Activated naive CD4-positive, alpha-beta T cell treated with Interleukin-2 at 50 U/mL for 16 hours (primary cell): ENCODE results near the gene GH1.
"Not testable (repeated sequence)": the region's sequence is repeated elsewhere in the genome, so short reads cannot be mapped to it uniquely, and the experiment has no call there.

Experiments used
- DNase-seq: peaks from one replicate; pipeline ENCODE4 v3.0.0-alpha.2; 2020

Gene GH1

DNA sequence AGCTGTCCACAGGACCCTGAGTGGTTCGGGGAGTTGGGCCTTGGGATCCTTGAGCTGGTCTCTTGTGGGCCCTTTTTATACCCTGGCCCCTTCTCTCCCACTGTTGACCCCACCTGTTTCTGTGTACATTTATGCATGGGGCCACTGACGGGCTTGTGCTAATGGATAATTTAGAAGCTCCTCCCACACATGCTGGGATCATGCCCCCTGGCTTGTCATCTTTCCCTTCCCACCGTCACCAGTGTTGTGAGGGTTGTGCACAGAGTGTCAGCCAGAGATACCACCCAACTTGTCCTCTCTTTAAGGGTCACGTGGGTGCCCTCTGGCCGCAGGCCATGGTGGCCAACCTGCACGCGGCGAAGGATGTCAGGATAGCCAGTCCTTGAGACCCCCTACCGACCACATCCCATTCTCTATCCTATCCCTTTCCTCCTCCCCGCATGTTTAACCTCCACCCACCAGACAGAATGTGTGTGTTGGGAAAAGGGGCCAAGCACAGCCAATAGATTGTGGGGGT lies at the start of gene GH1:
Gene GH1 (minus strand): TSS at position 51 of the 517 bp plus-strand sequence. CDS start 63 bp downstream, outside the sequence.
- not testable (repeated sequence) for DNase-seq

DNA sequence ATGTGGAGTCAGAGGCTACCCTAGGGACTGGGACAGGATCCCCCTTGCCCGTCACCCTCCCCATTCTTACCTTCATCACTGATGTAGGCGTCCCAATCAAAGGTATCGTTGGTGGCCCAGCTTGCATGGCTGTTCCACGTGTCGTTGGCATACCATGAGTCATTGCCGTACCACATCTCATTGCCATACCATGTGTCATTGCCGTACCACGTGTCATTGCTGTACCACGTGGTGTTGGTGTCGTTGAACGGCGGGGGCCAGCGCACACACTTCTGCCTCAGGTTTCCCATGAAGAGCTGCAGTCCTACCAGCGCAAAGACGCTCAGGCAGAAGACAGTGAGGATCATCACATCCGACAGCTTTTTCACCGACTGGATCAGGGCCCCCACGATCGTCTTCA lies 49.3 kb upstream of the GH1 start:
- DNase-seq: peak; percentile 39

DNA sequence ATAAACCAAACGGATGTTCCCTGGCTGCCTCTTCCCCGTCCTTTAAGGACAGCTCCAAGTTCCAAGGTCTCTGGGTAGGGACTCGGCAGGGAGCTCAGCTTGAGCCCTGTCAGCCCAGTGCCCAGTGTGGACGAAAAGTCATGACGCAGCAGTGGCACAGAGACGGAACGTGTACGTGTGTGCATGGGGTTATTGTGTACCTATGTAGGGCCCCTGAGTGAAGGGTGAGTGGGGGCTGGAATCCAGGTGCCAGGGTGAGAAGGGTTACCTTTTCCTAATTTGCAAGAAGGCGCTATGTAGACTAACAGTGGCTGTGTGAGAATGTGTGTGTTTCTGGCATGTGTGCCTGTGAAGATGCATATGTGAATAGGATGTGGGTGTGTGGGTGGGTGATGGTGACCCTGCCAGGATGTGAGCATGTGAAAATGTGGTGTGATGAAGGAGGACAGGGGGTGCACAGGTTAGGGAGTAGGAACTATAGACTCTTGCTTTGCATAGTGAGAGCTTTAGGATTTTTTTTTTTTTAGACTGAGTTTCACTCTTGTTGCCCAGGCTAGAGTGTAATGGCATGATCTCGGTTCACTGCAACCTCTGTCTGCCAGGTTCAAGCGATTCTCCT lies 48.1 kb upstream of the GH1 start:
- DNase-seq: peak; percentile 34

DNA sequence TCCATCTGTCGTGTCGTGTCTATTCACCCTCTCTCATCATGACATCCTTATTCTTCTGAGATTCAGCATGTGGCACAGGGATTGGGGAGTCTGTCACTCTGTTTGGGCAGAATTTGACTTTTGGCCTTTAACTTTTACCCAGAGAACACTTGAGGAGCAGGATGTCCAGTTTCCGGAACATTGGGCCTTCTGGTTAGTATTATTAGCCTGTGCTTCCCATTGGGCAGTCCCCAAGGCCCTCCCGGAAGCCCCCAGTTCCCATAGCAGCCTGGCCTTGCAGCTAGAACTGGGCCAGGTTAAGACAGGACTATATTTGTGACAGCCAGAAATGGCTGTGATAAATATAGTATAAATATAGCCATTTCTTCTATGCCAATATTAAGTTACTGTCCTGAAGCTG lies 44.5 kb upstream of the GH1 start:
- DNase-seq: no peak

DNA sequence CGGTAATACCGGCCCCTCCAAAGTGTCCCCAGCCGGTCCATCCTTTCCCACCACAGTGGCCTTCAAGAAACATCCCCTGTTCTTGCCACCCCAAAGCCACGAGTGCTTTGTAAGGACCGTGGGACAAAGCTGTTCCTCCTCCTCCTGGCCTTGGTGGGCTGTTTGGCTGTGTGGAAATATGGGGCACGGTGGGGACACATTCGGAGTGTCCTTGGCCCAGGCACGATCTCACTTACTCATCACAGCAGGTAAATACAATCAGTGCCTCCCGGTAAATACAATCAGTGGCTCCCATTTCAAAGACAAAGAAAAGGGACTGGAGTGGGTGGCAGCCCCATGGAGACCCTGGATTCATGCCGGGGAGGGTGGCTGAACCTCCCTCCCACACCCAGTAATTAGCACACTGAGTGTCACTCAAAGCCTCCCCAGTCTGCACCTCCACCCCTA lies 43.7 kb upstream of the GH1 start:
- DNase-seq: no peak

DNA sequence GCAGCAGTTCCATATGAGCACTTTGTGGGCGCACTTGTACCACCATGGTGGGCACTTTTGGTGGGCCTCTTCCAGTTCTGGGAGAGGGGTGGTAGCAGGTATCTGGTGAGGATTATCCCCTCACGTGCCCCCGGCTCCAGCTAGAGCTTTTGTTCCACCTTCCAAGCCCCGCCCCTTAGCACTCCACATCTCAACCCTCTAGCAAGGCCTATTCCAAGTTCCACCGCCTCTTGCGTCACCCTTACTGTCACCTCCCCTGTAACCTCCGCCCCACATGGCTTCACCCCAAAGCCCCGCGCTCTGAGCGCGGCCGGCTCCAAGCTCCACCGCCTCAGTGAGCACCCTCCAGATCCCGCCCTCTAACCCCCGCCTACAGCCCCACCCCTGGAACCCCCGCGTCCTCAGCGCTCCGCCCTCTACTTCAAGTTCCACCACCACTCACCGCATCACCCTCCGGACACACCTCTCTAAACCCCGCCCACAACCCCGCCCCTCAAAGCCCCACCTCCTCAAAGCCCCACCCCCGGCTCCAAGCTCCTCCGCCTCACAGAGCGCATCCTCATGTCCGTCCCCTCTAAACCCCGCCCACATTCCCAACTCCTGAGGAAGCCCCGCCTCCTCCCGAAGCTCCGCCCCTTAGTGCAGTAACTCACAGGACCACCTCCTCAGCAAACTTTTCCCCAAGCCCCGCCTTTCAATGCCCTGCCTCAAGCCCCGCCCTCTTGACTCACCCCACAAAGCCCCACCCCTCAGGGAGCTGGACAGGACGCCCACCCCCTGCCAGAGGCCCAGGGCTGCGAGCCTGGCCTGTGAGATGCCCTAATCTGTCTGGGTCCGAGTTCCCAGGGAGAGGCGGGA lies 42.9 kb upstream of the GH1 start:
- peak; percentile 26 for DNase-seq

DNA sequence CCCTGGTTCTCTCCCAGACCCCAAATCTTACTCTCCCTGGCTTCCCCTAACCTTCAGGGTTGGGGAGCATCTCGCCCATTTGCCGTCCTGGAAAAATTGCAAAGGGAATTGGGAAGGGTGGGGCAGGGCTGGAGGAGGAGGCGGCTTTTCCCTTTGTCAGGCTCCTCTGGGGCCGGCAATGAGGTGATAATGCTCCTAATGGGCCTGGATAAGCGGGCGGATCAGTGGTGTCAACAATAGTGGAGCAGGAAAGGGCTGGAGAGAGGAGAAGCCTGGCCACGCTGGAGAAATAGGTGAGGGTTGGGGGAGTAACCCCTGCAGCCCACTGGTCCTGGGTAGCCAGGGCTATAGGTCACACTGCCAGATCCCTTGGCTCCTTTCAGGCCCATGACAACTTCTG lies 41.8 kb upstream of the GH1 start:
- DNase-seq: no peak

DNA sequence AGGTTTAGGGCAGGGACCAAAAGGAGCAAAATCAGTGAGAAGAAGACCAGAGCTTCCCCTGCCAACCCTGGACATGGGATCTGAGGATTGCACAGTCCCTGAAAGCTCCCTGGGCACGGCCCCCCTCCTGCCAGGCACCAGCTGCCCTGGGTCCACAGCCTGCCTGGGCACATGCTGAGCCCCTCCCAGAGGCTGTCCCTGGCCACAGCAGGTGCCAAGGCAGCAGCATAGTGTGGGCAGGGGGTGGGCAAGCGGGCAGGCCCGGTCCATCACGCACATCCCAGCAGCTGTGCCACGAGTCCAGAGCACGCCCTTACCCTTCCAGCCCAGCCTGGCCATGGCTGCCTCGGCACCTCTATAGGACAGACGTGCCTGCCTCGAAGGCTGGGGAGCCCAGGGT lies 41.4 kb upstream of the GH1 start:
- DNase-seq: no peak

DNA sequence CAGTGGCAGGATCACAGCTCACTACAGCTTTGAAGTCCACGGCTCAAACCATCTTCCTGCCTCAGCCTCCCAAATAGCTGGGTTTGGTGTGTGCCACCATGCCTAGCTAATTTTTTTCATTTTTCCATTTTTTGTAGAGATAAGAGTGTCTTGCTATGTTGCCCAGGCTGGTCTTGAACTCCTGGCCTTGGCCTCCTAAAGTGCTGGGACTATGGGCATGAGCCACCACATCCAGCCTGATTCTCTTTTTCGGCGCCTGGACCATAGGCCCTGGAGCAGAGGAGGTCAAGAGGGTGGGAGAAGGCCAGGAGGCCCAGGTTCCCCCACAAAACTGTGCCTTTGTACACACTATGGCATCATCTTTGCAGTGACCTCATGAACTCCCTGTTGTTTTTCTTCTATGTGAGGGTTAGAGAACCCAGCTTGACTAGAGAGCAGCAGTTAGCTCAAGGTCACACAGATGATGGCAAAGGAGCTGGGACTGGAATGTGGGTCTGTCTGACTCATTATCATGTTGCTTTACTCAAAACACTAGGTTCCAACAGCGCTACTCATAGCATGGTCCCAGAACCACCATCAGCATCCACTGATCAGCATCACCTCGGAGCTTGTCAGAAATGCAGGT lies 37.8 kb upstream of the GH1 start:
- DNase-seq: no peak

DNA sequence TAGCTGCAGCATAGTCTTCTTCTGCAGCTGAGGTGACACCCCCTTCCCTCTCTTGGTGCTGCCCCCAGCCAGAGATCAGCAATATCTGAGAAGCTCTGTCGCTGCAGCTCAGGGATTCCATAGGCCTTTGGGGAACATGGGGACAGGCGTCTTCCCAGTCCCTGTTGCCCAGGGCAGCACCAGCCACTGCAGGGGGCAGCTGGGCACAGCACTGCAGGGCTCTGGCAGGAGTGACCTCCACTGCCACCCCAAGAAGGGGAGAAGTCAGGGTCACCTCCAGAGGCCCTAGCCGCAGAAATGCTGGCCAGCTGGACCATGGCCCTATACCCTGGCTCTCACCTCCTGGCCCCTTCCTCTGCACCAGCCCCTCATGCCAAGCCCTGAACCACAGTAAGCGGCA lies 37.2 kb upstream of the GH1 start:
- DNase-seq: no peak

DNA sequence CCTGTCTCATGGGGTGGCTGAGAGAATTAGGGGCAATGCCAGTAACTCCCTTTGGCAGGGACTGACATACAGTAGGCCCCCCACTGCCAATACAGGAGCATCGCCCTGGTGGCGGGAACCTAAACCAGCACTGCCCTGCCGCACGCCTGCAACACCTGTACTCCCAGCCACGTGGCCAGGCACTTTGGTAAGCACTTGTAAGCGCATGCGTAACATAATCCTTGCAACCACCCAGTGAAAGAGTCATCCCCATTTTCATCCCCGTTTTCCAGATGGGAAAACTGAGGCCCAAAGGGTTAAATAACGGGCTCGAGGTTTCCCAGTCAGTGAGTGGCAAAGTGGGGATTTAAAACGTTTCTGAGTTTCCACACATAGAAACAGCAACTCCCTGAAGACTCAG lies 36.6 kb upstream of the GH1 start:
- DNase-seq: no peak

DNA sequence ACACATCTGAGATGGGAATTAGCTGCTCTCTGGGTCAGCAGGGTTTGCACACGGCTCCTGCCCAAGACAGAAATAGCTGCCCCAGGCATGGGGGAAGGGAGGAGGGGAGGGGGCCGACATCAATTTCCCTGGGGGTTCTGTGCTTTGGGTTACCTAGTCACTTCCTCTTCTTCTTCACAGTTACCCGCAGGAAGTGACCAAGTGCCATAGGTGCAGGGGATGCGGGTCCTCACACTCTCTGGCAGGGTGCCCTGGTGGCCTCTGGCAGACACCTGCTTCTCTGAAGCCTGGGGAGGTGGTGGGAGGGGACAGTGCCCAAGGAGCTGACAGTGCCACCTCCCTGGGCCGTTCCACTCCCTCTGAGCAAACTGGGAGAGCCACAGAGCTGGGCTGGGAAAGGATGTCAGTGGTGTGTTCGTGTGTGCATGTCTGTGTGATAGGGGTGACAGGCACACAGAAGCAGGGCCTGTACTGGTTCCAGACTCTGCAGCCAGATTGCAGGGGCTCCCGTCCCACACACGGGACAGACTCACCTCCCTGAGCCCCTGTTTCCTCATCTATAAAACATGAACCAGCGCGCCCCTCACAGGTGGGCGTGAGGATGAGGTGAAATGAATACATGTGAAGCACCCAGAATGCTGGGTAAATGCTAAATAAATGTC lies 35.9 kb upstream of the GH1 start:
- peak; percentile 21 for DNase-seq

DNA sequence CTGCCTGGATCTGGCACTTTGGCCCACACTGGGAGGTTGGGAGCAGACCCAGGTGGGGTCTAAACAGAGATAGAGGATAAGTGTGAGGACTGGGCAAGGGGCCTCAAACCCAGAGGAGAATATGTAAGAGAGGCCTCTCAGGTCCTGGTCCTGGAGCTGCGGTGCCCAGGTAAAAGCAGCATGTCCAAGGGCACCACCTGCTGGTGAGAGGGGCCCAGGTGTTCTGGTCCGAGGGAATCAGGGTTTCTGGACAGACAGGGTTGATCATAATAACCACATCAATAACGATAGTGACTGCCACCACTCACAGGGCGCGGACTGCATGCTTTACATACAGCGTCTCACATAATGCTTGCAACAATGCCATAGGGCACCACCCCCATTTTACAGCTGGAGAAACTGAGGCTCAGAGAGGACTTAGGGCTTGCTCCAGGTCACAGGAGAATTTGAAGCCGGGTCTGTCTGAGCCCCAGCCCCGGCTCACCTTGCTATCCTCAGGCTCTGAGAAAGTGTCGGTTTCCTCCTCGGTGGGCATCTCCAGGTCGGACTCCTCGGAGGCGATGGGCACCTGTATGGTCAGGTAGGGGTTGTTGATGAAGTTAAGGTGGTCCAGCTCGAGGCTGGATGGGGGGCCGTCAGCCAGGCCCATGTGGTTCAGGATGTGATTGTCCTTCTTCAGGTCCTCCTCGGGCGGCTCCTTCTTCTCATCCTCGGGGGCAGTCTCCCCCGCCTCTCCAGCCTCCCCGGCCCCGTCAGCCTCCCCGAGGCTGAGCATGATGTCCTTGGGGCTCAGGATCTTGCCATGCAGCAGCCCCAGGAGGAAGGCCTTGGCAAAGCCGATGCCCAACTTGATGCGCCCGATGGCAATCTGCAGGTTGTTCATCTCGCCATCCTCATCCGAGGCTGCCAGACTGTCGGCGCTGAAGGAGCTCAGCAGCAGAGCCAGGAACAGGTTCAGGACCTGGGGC lies 32.6 kb upstream of the GH1 start:
- peak; percentile 28 for DNase-seq

DNA sequence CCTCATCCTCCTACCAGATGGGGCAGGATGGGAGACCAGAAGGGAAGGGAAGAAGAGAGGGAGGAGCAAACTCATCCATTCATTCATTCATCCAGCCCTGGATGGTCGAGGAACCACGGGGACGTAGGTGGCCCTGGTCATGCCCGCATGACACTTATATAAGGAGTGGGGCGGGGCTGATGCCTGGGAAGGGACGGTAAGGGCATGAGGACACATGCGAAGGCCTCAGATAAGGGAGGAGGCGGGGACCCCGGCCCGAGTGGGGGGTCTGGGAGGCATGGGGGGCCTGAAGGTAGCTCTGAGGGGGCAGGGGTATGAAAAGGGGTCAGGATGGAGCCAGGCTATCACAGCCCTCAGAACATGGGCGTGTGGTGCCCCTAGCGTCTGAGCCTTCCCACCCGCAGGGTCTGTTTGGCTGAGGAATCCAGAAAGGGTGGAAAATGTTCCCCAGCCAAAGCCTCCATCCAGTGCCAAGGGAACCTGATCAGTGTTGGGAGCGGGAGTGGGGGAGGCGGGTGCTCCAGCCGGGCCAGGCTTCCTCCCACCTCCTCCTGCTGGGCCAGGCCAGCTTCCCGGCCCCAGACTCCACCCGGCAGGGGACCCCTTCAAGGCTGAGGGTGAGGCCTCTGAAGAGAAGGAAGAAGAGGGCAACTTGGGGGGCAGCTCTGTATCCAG lies 31.1 kb upstream of the GH1 start:
- DNase-seq: no peak

DNA sequence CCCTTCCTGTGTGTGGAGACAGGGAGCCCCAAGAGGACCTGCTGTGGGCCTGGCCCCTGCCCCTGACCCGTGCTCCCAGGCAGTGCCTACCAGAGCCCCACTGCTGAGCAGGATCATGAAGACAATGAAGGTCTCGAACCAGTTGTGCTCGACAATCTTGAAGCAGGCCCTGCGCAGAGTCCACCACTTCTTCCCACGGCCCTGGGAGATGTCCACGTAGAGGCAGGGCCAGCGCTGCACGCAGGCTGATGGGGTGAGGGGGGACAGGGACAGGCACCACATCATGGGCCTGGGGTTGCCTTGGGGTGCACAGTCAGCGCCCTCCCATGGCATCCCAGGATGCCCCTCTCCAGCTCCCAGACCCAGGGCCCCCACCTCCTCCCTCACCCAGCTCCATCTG lies 29.9 kb upstream of the GH1 start:
- DNase-seq: no peak

DNA sequence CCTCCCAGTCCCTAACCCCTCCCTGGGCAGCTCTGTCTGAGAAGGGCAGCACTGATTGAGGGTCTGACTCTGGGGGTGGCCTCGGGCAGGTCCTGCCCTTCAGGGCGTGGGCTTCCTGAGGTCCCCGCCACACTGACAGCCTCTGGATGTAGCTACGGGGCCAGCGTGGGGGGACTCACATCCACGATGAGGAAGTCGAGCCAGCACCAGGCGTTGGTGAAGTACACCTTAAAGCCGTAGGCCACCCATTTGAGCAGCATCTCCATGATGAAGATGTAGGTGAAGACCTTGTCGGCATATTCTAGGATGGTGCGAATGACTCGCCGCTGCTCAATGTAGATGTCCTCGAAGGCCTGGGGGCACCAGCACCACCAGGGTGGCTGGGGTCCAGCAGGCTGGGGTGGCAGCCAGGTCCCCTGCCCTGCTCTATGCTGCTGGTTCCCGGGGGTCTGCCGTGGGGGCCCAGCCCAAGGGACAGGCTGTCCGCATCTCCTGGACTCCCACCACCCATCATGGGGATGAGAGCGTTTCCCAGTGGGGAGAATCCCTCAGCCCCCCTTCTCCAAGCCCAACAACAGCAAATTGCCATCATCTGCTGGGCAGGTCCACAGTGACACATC lies 29.2 kb upstream of the GH1 start:
- DNase-seq: no peak

DNA sequence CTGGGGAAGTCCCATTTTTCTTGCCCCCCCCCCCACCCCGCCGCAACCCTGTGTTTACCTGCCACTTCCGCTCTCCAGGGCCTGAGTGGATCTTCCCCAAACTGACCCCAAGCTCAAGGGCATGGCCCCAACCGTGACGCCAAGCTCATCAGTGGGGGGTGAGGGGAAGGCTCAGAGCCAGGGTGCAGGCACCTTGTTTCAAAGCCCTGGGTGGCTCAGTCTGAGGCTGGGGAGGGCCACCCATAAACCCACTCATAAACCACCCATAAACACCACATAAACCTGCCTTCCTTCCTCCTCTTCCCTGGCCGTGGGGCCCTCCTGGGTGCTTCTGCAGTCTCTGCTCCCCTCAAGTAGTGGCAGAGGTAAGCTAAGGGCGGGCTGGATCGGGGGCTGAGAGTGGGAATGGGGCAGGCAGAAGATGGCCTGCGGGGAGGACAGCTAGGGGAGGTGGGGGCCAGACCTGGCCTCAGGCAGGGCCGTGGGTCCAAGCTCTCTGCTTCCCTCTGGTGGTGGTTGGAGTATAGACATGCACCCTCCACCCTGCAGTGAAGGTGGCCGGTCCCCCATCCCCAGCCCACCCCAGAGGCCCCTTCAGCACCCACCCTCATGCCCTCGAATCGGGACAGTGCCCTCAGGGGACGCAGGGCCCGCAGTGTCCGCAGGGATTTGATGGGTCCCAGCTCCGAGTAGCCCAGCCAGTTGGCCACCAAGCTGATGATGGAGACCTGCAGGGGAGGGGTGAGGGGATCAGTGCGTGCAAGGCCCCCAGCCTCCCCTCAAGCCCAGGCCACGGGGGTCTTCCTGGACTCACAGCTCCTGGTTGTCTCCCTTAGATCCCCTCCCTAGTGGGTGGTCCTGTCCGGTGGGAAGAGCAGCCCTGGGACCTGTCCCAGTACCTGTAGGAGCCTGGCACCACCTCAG lies 28.1 kb upstream of the GH1 start:
- peak; percentile 66 for DNase-seq

DNA sequence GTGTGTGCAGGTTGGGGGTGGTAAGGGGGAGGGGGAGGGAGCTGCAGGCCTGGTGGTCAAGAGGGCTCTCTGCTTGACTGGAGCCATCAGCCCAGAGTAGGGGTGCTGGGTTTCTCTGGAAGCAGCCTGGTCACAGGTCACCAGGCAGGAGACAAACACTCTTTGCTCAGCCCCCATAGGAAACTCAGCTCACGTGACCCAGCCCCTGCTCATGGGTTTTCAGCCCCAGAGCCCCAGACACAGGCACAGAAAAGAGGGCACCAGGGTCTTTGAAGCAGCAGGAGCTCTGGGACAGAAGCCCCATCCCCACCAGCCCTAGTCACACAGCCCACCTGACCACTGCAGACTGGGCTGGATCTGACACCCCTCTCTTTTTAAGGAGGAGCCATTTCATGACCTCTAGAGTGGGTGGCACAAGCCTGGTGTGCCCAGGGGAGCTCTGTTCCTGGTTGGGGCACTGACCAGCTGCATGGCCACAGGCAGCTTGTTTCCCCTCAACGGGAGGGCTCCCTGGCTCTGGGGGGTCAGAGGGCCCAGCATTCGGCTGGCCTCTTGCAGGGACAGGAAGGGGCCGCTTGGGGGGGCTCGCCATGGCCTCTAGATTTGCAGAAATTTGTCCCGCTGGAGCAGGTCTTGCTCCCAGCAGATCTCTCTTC lies 27.3 kb upstream of the GH1 start:
- no peak for DNase-seq
